ENCODE measurements around the gene CARM1.

The CARM1 gene

DNA sequence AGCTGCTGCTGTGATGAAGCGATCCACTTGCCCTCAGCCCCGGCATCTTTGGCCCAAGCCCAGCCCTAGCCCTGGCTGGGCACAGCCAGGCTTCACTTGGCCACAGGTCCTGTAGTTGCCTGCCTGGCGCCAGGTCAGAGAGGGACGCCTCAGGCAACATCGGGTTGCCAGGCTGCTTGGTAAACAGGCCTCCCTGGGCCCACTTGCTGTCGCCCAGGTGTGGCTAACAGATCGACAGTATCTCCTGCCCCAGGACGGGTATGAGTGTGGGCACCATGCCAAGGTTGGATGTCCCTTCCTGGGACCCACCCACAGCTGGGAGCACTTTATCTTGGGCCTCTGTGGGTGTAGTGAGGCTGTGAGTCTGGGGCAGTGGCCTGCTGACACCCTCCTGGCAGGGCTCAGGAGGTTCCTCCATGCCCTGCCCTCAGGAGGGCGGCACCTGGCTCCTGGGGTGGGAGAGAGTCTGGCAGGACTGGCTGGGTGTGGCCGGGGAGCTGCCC is 27.8 kb downstream of the CARM1 start:
- no peak for DNase-seq (ENCODE audit: low read depth in 1 of 2, low spot score in 1 of 2)

DNA sequence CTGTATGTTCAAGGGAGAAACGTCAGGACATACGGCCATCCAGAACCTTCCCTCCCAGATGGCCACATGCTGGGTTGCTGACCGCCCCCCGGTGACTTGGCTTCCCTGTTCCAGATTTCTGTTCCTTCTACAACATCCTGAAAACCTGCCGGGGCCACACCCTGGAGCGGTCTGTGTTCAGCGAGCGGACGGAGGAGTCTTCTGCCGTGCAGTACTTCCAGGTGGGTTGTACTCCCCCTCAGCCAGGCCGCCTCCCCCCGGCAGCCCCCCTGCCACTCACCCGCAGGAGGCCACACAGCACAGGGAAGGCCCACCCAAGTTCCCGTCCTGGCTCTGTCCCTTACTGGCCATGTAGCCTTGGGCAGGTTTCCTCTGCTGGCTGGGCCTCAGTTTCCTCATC is 36.6 kb downstream of the CARM1 start:
- no peak for DNase-seq (ENCODE audit: low read depth in 1 of 2, low spot score in 1 of 2)

DNA sequence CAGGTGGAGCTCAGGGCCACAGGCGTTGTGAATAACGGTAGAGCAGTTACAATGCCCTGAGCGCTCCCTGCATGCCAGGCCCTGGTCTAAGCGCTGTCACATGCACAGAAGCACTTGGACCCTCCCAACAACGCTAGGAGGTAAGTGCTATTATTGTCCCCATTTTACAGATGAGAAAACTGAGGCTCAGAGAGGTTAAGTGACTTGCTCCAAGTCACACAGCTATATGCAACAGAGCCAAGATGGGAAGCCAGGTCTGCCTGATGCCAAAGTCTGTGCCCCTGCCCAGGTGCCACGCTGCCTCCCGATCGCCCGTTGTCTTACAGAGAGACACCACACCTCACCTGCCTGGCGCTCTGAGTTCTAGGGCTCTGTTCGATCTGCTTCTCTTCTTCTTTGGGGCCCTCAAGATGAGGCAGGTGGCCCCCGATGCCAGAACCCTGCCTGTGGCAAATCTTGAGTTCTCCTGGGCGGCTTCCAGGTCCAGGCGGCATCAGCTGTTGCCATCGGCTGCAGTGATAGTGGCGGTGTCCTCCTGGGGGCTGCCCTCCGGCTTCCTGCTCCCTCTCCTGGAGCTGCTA is 37.1 kb downstream of the CARM1 start:
- DNase-seq (ENCODE audit: low read depth in 1 of 2, low spot score in 1 of 2): no peak

DNA sequence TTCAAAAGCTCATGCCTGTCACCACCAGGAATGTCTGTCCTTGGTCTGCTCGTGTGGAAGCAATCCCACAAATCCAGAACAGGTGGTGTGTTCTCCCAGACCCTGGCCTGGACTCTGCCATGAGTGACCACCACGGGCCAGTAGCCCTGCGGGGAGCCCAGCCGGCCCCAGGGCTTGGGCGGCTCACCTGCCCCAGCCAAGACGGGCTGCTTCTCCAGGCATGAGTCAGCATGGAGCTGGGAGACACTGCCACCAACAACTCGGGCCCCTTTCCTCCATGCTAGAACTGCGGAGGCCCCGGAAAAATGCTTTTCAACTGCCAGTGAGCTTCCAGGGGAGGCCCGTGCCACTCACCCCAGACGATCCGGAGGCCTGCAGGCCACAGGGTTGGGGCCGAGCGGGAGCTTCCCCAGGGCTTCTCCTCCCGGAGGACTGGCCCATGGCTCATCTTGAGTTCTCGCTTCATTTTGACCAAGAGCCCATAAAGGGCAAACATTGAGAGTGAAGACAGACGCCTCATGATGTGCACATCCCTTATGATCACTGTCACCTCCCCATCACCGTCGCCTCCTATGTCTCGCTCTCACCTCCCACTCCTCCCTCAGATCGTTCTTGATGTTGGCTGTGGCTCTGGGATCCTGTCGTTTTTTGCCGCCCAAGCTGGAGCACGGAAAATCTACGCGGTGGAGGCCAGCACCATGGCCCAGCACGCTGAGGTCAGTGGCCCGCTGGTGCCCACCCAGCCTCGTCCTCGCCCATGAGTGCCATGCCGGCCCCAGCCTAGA is 40.4 kb downstream of the CARM1 start:
- no peak for DNase-seq (ENCODE audit: low read depth in 1 of 2, low spot score in 1 of 2)

DNA sequence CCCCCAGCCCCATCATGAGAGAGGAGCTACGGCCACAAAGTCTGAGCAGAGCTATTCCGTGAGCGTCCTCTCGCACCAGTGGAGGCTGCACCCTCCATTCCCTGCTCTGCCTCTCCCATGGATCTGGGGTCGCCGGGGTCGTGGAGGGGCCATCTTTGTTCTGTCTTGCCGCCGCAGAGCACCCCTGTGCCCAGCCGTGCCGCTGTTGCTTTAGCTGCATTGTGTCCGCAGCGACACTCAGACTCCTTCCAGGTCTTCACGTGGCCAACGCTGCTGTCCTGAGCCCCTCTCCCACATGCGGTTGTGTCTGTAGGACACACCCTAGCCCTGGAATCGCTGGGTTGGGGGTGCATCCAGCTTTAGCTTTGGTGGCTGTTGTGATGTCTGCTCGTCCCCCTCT is 41.3 kb downstream of the CARM1 start:
- DNase-seq (ENCODE audit: low read depth in 1 of 2, low spot score in 1 of 2): no peak

DNA sequence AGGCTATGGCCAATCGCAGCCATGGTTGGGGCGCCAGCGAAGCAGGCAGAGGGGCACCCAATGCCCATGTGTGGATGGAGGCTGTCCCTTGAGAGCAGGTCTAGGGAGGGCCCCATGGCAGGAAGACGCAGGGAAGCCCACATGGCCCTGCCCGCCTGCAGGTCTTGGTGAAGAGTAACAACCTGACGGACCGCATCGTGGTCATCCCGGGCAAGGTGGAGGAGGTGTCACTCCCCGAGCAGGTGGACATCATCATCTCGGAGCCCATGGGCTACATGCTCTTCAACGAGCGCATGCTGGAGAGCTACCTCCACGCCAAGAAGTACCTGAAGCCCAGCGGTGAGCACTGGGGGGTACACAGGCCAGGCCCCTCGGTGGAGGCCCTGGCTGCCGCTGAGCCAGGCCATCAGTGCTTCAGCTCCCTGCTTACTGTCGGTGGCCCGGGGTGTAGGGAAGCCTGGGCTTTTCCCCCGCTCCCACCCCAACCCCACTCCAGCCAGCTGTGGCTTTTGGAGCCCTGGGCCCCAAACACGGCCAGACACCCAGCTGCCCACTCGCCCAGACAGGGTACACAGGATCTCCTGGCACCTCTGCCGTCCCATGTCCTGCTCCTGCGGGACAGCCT is 42.5 kb downstream of the CARM1 start:
- no peak for DNase-seq (ENCODE audit: low read depth in 1 of 2, low spot score in 1 of 2)

DNA sequence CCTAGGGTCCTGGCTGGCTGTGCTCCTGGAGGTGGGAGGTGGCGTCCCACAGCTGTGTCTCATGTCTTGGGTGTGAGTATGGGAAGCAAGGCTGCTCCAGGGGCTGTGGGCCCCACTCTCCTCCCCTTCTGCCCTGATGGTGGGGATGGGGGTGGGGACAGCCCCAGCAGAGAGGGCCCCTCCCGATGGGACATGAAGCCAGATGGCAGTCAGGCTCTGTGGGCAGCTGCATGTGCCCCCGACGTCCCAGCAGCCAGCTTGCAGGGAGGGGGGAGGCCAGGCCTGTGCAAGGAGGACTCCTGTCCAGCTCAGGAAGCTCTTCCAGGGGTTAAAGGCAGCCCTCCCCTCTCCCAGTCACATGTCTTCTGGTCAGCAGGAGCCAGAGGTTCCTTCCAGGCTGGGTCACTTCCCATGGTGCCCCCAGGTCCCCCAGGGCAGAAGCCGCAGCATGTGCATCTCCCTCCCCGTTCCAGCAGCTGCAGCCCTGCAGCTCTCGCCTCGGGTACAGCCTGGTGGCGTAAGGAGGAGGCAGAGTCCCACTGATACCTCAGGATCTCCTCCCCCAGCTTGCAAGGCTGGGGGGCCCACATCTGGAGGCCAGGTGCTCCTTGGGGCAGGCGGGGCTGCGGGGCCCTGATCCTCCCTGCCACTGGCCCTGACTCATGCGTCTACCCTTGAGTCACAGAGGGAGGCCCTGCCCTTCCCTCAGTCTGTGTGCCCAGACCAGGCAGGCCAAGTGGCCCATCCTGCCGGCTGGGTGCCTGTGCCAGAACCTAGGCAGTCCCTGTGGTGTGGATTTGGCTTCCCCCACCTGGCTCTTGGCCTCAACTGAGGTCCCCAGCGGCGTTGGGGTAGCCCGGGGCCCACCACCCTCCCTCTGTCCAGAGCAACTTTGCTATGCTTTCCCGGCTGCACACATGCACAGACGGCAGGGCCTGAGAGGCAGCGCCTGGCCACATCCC is 44.1 kb downstream of the CARM1 start:
- no peak for DNase-seq (ENCODE audit: low read depth in 1 of 2, low spot score in 1 of 2)

DNA sequence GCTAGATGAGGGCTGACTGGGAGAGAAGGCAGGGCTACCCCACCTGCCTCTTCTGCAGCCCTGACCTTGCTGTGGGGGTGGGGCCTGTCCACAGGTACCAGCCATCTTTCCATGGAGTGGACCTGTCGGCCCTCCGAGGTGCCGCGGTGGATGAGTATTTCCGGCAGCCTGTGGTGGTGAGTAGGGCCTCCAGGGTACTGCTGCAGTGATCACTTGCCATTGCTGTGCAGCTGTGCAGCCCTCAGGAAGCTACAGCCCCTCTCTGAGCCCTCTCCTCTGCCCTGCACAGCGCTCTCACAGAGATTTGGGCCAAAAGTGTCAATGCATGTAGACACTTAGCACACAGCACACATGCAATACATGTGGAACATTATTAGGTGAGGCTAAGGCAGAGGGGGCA is 45.2 kb downstream of the CARM1 start:
- DNase-seq (ENCODE audit: low read depth in 1 of 2, low spot score in 1 of 2): no peak

DNA sequence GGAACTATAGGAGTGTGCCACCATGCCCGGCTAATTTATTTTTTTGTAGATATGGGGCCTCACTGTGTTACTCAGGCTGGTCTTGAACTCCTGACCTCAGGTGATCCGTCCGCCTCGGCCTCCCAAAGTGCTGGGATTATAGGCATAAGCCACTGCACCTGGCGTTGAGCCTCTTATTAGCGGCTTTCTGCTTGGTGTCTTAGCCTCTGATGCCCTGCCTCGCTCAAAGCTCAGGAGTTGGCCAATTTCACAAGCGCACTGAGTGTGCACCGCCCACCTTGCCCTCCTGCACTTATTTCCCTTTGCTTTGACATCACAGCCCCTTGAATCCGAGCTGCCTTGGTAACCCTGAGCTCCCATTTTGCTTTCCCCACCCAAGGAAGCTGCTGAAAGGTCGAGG is 47.0 kb downstream of the CARM1 start:
- no peak for DNase-seq (ENCODE audit: low read depth in 1 of 2, low spot score in 1 of 2)

DNA sequence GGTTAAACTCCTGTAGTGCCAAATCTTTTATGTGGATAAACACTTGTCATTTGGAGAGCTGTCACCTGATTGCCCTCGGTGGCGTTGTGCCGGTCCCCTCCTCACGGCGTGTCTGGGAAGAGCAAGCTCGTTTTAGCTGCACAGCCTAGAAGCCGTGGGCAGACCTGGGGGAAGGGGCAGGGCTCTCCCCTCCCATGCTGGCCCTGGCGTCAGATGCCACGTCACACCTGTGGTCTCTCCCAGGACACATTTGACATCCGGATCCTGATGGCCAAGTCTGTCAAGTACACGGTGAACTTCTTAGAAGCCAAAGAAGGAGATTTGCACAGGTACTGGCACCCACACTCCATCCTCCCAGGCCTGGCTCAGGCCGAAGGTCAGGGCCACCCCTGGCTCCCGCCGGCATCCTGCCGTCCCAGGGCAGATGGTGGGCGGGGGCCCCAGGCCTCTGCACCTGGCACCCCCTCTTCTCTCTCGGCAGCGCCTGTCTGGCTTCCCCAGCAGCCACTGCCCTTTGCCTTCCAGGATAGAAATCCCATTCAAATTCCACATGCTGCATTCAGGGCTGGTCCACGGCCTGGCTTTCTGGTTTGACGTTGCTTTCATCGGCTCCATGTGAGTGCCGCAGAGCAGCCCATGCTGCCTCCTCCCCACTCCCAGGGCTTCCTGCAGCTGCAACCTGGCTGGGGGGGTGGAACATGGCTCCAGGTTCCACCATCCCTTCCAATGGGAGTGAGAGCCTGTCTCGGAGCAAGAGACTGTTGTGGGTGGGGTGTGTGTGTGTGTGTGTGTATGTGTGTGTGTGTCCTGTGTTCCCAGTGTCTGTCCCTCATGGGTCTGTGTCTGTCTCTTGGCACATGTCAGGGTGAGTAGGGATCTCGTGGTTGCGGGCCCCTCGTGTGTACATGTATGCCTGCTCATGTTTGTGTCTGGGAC is 48.3 kb downstream of the CARM1 start:
- no peak for DNase-seq (ENCODE audit: low read depth in 1 of 2, low spot score in 1 of 2)

DNA sequence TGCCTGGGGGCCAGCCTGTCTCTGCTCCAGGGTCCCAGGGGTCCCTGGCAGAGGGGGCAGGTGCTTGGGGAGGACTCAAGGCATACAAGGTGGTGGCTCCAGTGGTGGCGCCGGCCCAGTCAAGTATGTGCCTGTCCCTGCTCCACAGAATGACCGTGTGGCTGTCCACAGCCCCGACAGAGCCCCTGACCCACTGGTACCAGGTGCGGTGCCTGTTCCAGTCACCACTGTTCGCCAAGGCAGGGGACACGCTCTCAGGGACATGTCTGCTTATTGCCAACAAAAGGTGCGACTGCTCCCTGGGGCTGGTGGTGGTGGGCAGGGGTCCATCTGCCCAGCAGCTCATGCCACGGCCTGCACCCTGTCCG is 48.9 kb downstream of the CARM1 start:
- DNase-seq (ENCODE audit: low read depth in 1 of 2, low spot score in 1 of 2): no peak

DNA sequence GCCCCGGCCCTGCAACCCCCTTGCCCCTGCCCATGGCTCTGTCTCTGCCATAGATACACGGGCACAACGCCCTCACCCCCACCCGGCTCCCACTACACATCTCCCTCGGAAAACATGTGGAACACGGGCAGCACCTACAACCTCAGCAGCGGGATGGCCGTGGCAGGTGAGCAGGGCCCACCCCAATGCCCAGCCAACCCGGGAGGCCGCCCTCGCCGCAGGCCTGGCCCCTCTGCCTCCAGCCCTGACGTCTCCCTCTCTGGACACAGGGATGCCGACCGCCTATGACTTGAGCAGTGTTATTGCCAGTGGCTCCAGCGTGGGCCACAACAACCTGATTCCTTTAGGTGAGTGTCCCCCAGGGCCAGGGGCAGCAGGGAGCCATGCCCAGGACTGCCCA is 49.4 kb downstream of the CARM1 start:
- DNase-seq (ENCODE audit: low read depth in 1 of 2, low spot score in 1 of 2): no peak

DNA sequence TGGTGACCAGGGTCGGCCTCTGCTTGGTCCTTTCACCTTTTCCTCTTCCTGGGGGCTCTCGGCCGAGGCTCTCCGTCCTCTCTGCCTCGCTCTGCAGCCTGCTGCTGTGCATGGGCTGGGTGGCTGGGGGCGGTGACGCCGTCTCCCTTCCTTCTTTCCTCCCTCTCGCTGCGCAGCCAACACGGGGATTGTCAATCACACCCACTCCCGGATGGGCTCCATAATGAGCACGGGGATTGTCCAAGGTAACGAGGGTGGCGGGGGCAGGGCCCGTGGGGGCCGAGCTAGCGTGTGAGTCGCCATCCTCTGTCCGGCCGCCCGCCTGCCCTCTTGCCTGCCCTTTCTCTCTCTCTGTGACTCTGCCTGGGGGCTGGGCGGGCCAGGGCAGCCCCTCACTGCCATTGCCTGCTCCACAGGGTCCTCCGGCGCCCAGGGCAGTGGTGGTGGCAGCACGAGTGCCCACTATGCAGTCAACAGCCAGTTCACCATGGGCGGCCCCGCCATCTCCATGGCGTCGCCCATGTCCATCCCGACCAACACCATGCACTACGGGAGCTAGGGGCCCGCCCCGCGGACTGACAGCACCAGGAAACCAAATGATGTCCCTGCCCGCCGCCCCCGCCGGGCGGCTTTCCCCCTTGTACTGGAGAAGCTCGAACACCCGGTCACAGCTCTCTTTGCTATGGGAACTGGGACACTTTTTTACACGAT is 50.0 kb downstream of the CARM1 start:
- DNase-seq (ENCODE audit: low read depth in 1 of 2, low spot score in 1 of 2): no peak

DNA sequence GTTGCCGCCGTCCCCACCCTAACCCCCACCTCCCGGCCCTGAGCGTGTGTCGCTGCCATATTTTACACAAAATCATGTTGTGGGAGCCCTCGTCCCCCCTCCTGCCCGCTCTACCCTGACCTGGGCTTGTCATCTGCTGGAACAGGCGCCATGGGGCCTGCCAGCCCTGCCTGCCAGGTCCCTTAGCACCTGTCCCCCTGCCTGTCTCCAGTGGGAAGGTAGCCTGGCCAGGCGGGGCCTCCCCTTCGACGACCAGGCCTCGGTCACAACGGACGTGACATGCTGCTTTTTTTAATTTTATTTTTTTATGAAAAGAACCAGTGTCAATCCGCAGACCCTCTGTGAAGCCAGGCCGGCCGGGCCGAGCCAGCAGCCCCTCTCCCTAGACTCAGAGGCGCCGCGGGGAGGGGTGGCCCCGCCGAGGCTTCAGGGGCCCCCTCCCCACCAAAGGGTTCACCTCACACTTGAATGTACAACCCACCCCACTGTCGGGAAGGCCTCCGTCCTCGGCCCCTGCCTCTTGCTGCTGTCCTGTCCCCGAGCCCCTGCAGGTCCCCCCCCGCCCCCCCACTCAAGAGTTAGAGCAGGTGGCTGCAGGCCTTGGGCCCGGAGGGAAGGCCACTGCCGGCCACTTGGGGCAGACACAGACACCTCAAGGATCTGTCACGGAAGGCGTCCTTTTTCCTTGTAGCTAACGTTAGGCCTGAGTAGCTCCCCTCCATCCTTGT is 50.7 kb downstream of the CARM1 start:
- no peak for DNase-seq (ENCODE audit: low read depth in 1 of 2, low spot score in 1 of 2)

DNA sequence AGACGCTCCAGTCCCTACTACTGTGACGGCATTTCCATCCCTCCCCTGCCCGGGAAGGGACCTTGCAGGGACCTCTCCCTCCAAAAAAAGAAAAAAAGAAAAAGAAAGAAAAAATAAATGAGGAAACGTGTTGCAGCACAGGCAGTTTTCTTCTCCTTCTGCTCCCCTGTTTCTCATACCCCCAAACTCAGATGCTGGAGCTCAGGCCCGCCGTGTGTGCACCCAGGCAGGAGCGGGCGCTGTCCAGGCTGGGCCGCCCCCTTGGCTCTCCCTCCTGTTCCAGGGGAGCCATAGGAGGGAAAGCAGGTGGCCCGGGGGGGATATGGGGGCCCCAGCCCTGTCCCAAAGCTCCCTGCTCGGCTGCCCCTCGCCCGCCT is 51.3 kb downstream of the CARM1 start:
- no peak for DNase-seq (ENCODE audit: low read depth in 1 of 2, low spot score in 1 of 2)

DNA sequence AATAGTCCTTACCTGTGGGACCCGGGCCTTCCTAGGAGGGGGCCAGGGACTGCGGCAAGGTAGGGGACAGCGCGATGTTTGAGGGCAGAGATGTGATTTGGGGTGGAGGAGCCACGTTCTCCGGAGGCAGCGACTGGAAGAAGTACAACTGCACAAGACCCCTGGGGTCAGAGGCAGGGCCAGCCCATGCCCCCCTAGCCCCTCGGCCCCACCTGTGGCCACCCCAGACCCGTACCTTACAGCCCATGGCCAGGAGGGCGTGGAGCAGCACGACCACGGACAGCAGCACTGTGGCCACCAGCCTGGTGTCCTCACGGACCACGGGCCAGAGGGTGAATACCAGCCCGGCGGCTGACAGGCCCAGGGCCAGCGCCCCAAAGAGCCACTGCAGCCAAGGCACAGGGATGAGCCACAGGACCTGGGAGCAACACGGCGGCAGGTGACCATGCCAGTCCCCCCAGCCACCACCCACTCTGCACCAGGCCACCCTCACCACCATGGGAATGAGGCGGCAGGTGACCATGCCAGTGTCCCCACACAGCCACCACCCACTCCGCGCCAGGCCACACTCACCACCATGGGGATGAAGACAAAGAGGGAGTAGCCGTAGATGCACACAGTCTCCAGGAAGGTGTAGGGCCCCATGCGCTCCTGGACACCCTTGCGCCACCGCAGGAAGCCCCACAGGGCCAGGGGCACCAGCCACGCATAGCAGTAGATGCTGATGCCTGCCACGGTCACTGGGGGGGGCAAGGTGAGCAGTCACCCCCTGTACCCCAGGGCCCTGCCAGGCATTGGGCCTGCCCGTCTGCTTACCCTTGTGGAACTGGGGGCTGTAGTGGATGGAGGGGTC is 52.1 kb downstream of the CARM1 start:
- no peak for DNase-seq (ENCODE audit: low read depth in 1 of 2, low spot score in 1 of 2)

DNA sequence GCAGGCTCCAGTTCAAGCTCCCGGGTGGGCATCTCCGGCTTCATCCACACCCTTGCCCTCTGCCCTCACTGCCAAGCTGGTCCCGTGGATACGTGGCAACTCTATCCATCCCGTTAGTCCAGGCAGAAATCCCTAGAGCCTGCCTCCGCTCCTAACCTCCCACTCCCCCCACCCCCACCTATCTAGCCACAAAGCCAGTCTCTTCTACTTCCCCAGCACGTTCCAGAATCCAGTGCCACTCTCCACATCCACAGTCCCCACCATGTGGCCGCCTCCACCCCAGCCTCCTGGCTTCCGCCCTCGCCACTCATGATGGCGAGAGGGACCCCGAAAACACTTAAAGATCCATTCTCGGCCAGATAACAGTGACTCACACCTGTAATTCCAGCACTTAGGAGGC is 53.2 kb downstream of the CARM1 start:
- DNase-seq (ENCODE audit: low read depth in 1 of 2, low spot score in 1 of 2): no peak
